Cerebellar nuclear complex (tissue), 1 donor: Measurements from ENCODE around the gene MVB12B.

Experiments used
- DNase-seq, 2 experiments: peaks; one replicate each; lab custom pipeline; 2025; lab: John Stamatoyannopoulos, UW

The MVB12B gene

GRCh38 chr9:126331964-126332748 lies 5.5 kb downstream of the MVB12B start:
- DNase-seq, result no peak

- DNase-seq, result no peak
These were observed 8.3 kb downstream of the MVB12B start for GRCh38 chr9:126334721-126335621.

DNA sequence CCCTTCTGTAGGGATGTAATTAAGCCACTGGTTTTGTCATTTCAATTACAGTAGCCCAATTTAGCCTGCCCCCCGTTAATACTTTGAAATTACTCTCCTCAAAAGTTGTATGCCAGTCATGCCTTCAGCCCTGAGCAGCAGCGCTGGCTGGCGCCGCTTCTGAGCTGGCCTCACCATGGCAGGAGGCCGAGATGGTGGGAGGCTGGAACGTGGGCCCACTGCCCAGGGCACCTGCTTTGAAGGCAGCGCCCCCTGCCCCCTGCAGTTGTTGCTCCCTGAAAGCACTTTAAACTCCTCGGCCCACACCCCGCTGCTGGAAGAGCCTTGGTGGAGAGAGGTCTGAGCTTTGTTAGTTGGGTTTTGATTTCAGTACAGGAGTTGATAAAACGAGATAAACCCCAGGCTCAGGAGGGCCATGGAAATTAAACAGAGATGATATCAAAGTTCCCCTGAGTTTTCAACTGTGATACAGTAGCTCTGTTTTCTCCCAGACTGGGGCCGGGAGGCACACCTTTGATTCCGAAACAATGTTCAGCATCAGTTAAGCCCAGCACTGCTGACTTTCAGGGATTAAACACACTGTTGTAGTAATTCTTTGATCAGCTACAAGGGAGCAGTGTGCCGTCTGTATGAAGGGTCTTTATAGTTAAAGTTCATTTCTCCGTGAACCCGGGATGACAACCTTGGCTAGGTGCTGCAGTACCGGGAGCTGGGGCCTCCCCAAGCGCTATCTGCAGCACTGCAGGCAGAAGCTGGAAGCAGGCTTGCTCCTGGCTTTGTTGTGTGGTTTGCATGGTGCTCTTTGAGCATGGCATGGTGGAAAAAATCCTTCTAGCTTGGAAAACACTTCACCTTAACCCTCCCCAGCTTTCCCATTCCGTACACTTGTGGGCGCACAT lies 9.5 kb downstream of the MVB12B start:
- DNase-seq, result no peak

- DNase-seq, result no peak
These were observed 10.2 kb downstream of the MVB12B start for GRCh38 chr9:126336736-126337325.

- no peak for DNase-seq
These were observed 11.2 kb downstream of the MVB12B start for GRCh38 chr9:126337729-126338372.

- no peak for DNase-seq
These were observed 12.3 kb downstream of the MVB12B start for GRCh38 chr9:126338945-126339344.

DNA sequence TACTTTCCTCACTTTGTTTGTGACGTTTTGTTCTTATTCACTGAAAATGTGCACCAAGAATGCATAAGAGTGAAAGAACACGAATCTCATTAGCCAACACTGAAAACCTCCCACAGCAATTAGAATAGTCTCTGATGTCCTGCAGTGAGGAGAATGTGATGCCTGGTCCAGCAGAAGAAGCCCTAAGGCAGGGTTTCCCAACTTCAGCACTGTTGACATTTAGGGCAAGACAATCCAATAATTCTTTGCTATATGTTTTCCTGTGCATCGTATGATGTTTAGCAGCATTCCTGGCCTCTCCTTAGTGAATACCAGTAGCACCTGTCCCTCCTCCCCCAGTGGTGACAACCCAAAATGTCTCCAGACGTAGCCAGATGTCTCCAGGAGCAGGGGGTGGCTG lies 14.8 kb downstream of the MVB12B start:
- no peak for DNase-seq

- DNase-seq, result no peak
These were observed 15.3 kb downstream of the MVB12B start for GRCh38 chr9:126341902-126342301.

- DNase-seq, result no peak
These were observed 16.0 kb downstream of the MVB12B start for GRCh38 chr9:126342621-126343031.

GRCh38 chr9:126343271-126343700 lies 16.7 kb downstream of the MVB12B start:
- no peak for DNase-seq

DNA sequence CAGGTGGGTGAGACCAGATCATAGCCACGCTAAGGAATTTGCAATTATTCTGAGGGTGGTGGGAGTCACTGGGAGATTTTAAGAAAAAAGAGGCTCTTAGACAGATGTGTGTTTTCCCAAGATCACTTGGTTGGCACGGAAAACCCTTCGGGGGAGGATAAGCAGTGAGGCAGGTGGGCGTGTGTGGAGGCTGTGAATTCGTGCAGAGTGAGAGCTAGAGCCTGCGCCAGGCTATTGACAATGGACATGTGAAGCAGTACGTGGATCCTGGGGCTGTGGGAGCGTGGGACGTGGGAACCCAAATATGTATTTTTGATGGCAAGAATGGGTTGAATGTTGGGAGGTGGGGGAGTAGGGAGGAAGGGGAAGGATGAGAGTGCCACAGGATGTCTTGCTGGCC lies 19.4 kb downstream of the MVB12B start:
- no peak for DNase-seq

GRCh38 chr9:126347093-126347492 lies 20.5 kb downstream of the MVB12B start:
- no peak for DNase-seq

DNA sequence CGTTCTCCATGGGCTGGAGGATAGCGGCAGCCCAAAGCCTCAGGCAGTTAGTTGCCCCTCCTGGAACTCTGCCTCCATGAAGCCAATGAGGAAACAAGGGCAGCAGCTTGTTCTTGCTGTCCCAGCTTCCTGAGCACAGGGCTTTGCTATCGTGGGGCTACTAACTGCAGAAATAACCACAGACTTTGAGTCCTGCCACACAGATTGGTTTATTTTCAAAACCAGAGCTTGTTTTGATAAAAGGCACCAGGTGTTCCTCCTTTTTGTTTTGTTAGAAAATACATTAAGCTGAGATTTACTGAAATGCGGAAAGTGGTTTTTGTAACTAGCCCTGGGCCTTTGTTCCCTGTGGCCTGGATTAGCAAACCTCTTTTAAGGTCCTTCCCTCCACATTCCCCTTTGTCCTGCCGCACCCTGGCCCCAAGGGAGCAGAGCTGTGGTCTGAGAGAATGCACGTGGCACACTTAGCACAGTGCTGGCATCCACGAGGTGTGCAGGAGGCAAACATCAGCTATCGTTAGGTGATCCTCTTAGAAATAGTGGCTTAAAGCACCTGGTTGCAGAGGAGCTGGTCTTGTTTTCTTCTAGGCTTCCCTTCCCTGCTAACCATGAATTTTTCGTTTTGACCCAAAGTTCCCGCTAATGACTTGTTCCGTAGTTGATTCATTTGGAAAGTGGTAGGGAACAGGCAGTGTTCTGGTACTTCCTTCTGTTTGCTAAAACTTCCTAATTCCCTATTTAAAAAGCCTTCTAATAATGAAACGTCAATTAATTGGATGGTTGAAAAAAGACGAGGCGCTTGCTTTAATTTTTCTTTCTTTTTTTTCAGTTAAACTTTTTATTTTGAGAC lies 21.5 kb downstream of the MVB12B start:
- DNase-seq, result no peak

DNA sequence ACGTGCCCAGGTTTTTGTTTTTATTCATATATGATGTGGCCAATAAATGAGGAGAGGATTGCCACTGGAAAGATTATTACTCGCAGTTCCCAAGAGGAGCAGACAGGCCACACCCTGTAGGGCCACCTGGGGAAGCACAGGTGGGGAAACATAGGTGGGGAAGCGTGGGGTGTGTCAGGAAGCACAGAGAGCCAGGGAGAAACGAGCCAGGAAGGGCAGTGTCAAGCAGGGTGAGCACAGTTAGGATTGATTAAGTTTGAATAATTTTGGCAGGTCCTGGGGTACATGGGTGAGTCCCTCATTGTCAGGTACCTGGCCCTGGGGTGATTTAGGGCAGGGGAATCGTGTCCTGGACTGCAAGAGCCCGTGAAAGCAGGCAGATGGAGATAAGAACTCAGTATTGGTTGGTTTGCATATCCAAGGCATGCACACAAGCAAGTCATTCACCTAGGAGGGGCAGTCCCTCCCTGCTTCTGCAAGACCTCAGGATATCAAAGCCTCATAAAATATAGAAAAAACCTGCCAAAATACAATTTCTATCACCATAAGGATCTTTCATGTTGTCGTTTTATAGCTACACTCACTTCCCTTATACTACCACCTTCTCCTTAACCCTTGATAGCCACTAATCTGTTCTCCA lies 22.4 kb downstream of the MVB12B start:
- no peak for DNase-seq

DNA sequence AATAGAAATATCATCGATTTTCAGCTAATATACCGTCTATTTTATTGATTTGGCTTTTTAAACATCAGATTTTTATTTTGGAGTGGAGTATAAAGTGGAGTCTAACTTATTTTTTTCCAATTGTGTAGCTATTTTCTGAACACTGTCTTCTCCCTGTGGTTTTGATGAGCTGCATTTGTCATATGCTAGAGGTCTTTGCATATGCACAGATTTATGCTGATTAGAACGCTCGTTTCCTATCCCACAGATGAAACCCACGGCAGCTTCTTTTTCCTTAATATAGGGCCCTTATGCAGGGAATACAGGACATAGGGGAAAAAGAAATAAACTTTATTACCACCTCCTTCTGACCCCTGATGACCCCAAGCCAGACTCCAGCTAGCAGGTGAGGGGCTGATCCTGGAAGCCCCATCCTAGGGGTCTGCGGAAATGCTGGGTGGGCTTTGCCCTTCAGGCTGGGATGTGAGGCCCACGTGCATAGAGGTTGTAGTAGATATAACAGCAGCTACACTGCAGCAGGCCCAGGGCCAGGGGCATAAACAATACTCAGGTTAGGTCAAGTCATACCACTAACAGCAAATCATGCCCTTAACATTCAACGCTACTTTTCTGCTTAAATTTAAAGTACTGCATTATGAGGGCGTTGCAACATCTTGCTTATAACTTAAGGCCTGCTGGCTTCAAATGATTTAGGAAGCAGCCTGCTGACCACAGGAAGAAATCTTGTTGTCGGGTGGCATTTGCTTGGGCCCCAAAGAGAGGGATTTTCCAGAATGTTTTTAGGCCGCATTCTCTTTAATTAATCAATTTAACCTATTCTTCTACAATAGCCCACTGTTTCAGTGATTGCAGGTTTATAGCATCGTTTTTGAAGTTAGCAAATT lies 28.5 kb downstream of the MVB12B start:
- no peak for DNase-seq

GRCh38 chr9:126357074-126357473 lies 30.4 kb downstream of the MVB12B start:
- no peak for DNase-seq

- no peak for DNase-seq
These were observed 33.4 kb downstream of the MVB12B start for GRCh38 chr9:126360073-126360472.

GRCh38 chr9:126361810-126362238 lies 35.2 kb downstream of the MVB12B start:
- no peak for DNase-seq

- DNase-seq, result no peak
These were observed 36.6 kb downstream of the MVB12B start for GRCh38 chr9:126363250-126363649.
